Measurements from ENCODE around the gene CEL. TPM values are rescaled to one million over a fixed set of nuclear protein-coding genes. Genes with fewer than 3 reads are reported as not detected.
"Not testable (repeated sequence)": the region's sequence is repeated elsewhere in the genome, so short reads cannot be mapped to it uniquely, and the experiment has no call there.

The CEL gene
- total RNA-seq = 0.41 TPM

- not testable (repeated sequence) for FAIRE-seq; DNase-seq (ENCODE audit: low spot score in 2 of 2)
Observed at GRCh38 chr9:133061764-133062145, at the start of gene CEL. TSS of gene CEL (plus strand) at chr9:133061981. CDS start at chr9:133062003, 22 bp downstream.

GRCh38 chr9:133014696-133015095 lies 47.1 kb upstream of the CEL start:
- no peak for DNase-seq (ENCODE audit: low spot score in 2 of 2)
- no peak for FAIRE-seq

- DNase-seq (ENCODE audit: low spot score in 2 of 2) = no peak
- FAIRE-seq = no peak
Observed at GRCh38 chr9:133023117-133023890, 38.5 kb upstream of the CEL start.

GRCh38 chr9:133026426-133026825 lies 35.4 kb upstream of the CEL start:
- FAIRE-seq (no peak), DNase-seq (ENCODE audit: low spot score in 2 of 2) (no peak)

- FAIRE-seq (no peak), DNase-seq (ENCODE audit: low spot score in 2 of 2) (no peak)
Observed at GRCh38 chr9:133027134-133027533, 34.6 kb upstream of the CEL start.

GRCh38 chr9:133028221-133028620 lies 33.6 kb upstream of the CEL start:
- FAIRE-seq = no peak
- no peak for DNase-seq (ENCODE audit: low spot score in 2 of 2)

- DNase-seq (ENCODE audit: low spot score in 2 of 2) (no peak), FAIRE-seq (no peak)
Observed at GRCh38 chr9:133029994-133030316, 31.8 kb upstream of the CEL start.

- DNase-seq (ENCODE audit: low spot score in 2 of 2) = peak; percentile 97 to 99
- FAIRE-seq = peak; percentile 93
Observed at GRCh38 chr9:133030317-133031129, 31.3 kb upstream of the CEL start, which contains the start of gene GTF3C5. TSS of gene GTF3C5 (plus strand) at chr9:133030997. CDS start at chr9:133031012, 15 bp downstream.

GRCh38 chr9:133031130-133031422 lies 30.7 kb upstream of the CEL start:
- DNase-seq (ENCODE audit: low spot score in 2 of 2) (no peak), FAIRE-seq (no peak)

- DNase-seq (ENCODE audit: low spot score in 2 of 2) = no peak
- FAIRE-seq = no peak
Observed at GRCh38 chr9:133031496-133031911, 30.3 kb upstream of the CEL start.

- DNase-seq (ENCODE audit: low spot score in 2 of 2) (no peak), FAIRE-seq (no peak)
Observed at GRCh38 chr9:133032171-133032570, 29.6 kb upstream of the CEL start.

GRCh38 chr9:133035669-133036068 lies 26.1 kb upstream of the CEL start:
- DNase-seq (ENCODE audit: low spot score in 2 of 2) = no peak
- FAIRE-seq = no peak

GRCh38 chr9:133037775-133038515 lies 23.8 kb upstream of the CEL start:
- no peak for DNase-seq (ENCODE audit: low spot score in 2 of 2)

GRCh38 chr9:133040892-133041479 lies 20.8 kb upstream of the CEL start:
- DNase-seq (ENCODE audit: low spot score in 2 of 2); FAIRE-seq: not testable (repeated sequence)

More at GRCh38 chr9:133037775-133038515, 23.8 kb upstream of the CEL start:
- FAIRE-seq = no peak

GRCh38 chr9:133041958-133042357 lies 19.8 kb upstream of the CEL start:
- FAIRE-seq (no peak), DNase-seq (ENCODE audit: low spot score in 2 of 2) (no peak)

- FAIRE-seq = no peak
- no peak for DNase-seq (ENCODE audit: low spot score in 2 of 2)
Observed at GRCh38 chr9:133042676-133043075, 19.1 kb upstream of the CEL start.

- no peak for FAIRE-seq
- no peak for DNase-seq (ENCODE audit: low spot score in 2 of 2)
Observed at GRCh38 chr9:133043449-133044035, 18.2 kb upstream of the CEL start.

- no peak for FAIRE-seq
- no peak for DNase-seq (ENCODE audit: low spot score in 2 of 2)
Observed at GRCh38 chr9:133044125-133044524, 17.7 kb upstream of the CEL start.

- no peak for FAIRE-seq
Observed at GRCh38 chr9:133044661-133045060, 17.1 kb upstream of the CEL start.

GRCh38 chr9:133045132-133045531 lies 16.6 kb upstream of the CEL start:
- DNase-seq (ENCODE audit: low spot score in 2 of 2) (no peak), FAIRE-seq (no peak)

More at GRCh38 chr9:133044661-133045060, 17.1 kb upstream of the CEL start:
- no peak for DNase-seq (ENCODE audit: low spot score in 2 of 2)
